ENCODE results near the gene IL4I1. TPM values are rescaled to one million over a fixed set of nuclear protein-coding genes. Genes with fewer than 3 reads are reported as not detected.

Gene IL4I1
- total RNA-seq, 1 donor from 2014 or later = 0.24 TPM

GRCh38 chr19:49855676-49856573, 40.8 kb downstream of the IL4I1 start:
- DNase-seq (ENCODE audit: low spot score, unreplicated experiment) = no peak
- TF ChIP-seq CTCF (IDR thresholded peaks at IDR 0.05; ENCODE audit: unreplicated experiment) = no peak
- peaks cover 12% of the 10 kb centered on the region for H3K36me3 Mint-ChIP-seq (ENCODE audit: insufficient read depth)
- no peak overlapping the region for H3K4me3 Mint-ChIP-seq (ENCODE audit: low read depth)
- H3K9me3 Mint-ChIP-seq (ENCODE audit: low read depth) = no peaks in the 10 kb centered on the region
- peaks cover 15% of the 10 kb centered on the region for H3K4me1 Mint-ChIP-seq (ENCODE audit: low read depth)
- H3K27ac Mint-ChIP-seq = peak overlapping the region; percentile 29
- no peaks in the 10 kb centered on the region for H3K27me3 Mint-ChIP-seq

- Mint-ChIP-seq H3K9me3 (ENCODE audit: low read depth) (no peaks in the 10 kb centered on the region), H3K4me1 (ENCODE audit: low read depth) (peaks cover 15% of the 10 kb centered on the region), H3K36me3 (ENCODE audit: insufficient read depth) (peaks cover 8% of the 10 kb centered on the region), H3K27ac (peak overlapping the region; percentile 77), H3K27me3 (no peaks in the 10 kb centered on the region), H3K4me3 (ENCODE audit: low read depth) (no peak overlapping the region)
- DNase-seq (ENCODE audit: low spot score, unreplicated experiment) = no peak
- no peak for TF ChIP-seq CTCF (IDR thresholded peaks at IDR 0.05; ENCODE audit: unreplicated experiment)
Observed at GRCh38 chr19:49855277-49855675, 41.4 kb downstream of the IL4I1 start.

GRCh38 chr19:49854378-49855263, 42.1 kb downstream of the IL4I1 start:
- no peak for DNase-seq (ENCODE audit: low spot score, unreplicated experiment)
- H3K27me3 Mint-ChIP-seq = no peaks in the 10 kb centered on the region
- H3K27ac Mint-ChIP-seq = no peak overlapping the region
- no peak for TF ChIP-seq CTCF (IDR thresholded peaks at IDR 0.05; ENCODE audit: unreplicated experiment)
- H3K4me1 Mint-ChIP-seq (ENCODE audit: low read depth) = peaks cover 20% of the 10 kb centered on the region
- no peak overlapping the region for H3K4me3 Mint-ChIP-seq (ENCODE audit: low read depth)
- H3K36me3 Mint-ChIP-seq (ENCODE audit: insufficient read depth) = peaks cover 14% of the 10 kb centered on the region
- H3K9me3 Mint-ChIP-seq (ENCODE audit: low read depth) = peaks cover 3% of the 10 kb centered on the region

GRCh38 chr19:49853852-49854377, 42.8 kb downstream of the IL4I1 start:
- Mint-ChIP-seq H3K4me1 (ENCODE audit: low read depth) (peaks cover 20% of the 10 kb centered on the region), H3K27me3 (no peaks in the 10 kb centered on the region), H3K36me3 (ENCODE audit: insufficient read depth) (peaks cover 17% of the 10 kb centered on the region), H3K4me3 (ENCODE audit: low read depth) (peak overlapping the region; percentile 38), H3K9me3 (ENCODE audit: low read depth) (peaks cover 6% of the 10 kb centered on the region), H3K27ac (peak overlapping the region; percentile 59)
- TF ChIP-seq CTCF (IDR thresholded peaks at IDR 0.05; ENCODE audit: unreplicated experiment) = no peak
- no peak for DNase-seq (ENCODE audit: low spot score, unreplicated experiment)

GRCh38 chr19:49852631-49853126, 44.0 kb downstream of the IL4I1 start:
- H3K9me3 Mint-ChIP-seq (ENCODE audit: low read depth) = peaks cover 6% of the 10 kb centered on the region
- peaks cover 20% of the 10 kb centered on the region for H3K4me1 Mint-ChIP-seq (ENCODE audit: low read depth)
- TF ChIP-seq CTCF (IDR thresholded peaks at IDR 0.05; ENCODE audit: unreplicated experiment) = no peak
- DNase-seq (ENCODE audit: low spot score, unreplicated experiment) = no peak
- H3K27ac Mint-ChIP-seq = peak overlapping the region; percentile 85
- H3K27me3 Mint-ChIP-seq = no peaks in the 10 kb centered on the region
- peaks cover 17% of the 10 kb centered on the region for H3K36me3 Mint-ChIP-seq (ENCODE audit: insufficient read depth)
- peak overlapping the region; percentile 84 for H3K4me3 Mint-ChIP-seq (ENCODE audit: low read depth)
